GM19452 (cell line): ENCODE measurements around the gene SH3RF1.

Experiments
- ATAC-seq: cut with Tn5 transposase; IDR thresholded peaks from one replicate; pipeline ENCODE4 v1.9.1; 2021; ENCODE audit not compliant: unreplicated experiment

The SH3RF1 gene

GRCh38 chr4:169142391-169142790 is 128.4 kb downstream of the SH3RF1 start:
- ATAC-seq, result no peak

GRCh38 chr4:169139021-169139420 is 131.7 kb downstream of the SH3RF1 start:
- no peak for ATAC-seq

DNA sequence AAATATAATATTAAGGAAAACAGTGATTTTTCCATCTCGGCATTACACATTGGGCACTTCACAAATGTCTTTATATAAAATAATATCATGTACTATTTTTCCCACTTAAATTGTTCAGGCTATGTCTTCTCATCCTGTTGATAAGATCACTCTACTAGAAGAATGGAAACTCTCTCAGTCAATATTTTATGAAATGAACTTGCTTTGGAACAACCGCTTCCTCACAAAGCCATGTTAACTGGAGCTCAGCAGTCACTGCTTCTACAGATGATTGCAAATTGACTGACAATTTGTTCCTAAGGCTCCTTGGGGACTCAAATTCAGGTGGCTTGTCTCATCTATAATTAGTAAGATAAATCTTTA is 133.2 kb downstream of the SH3RF1 start:
- ATAC-seq, result no peak

DNA sequence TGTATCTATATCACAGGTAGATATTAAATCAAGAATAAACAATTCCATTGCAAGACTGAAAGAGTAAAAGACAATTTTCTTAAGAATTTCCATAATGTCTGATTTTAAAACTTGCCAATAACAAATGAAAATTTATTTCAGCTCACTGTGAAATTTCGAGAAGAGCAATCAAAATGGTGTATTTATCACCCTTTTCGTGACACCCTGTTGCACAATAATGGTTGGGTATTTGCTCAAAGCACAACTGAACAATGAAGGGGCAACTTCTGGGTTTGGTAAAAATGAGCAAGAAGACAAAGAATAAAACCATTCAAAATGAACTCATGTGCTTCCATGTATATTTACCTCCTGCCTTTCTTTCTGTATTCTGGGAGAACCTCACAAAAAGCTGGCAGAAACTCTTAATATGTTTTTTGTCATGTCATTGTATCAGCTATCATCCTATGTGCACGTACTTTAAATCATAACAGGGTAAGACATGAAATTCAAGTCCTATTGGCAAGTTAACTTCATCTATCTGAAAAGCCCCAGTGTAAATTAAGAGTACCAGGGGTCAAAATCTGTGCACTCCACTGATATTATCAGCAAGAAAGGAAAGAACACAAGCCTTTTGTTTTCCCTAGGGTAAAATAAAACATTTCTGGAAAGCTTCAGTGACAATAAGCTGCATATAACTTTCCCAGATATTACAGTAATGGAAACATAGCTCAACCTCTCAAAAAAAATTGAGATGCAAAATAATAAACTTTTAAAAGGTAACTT is 133.8 kb downstream of the SH3RF1 start:
- ATAC-seq, result no peak

DNA sequence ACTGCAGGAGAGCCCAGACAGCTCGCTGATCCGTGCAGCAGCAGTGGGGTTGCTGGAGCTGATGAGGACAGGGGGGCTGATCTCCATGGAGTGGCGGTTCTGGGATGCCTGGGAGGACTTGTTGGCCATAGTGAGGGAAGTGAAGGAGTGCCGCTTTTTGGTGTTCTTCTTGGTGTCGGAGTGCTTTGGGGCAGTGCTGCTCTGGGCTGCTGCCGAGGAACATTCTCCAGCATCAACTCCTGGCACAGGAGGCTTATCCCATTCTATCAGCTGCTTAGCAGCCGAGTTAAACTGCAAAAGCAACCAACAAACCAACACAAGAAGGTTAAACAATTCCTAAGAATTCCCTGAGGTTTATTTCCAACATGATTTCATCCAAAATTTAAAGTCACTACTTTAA is 134.4 kb downstream of the SH3RF1 start:
- ATAC-seq, result no peak

GRCh38 chr4:169135776-169136175 is 135.0 kb downstream of the SH3RF1 start:
- ATAC-seq, result no peak

DNA sequence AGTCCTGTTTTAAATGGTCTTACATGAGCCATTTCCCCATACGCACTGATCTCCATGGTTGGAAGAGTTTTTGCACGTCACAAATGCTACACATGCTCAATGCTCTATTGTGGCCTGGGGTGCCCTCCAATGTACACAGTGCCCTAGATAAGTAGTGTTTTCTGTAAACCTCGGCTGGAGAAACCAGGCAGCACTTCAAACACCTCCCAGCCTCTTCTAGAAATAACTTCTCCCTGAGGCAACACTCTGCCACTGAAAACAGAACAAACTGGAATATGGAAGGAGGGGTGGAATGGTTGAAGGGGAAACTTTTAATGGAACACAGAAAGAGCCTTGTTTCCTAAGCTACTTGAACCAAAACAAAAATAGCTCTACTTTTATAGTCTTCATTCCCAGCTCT is 136.8 kb downstream of the SH3RF1 start:
- no peak for ATAC-seq

DNA sequence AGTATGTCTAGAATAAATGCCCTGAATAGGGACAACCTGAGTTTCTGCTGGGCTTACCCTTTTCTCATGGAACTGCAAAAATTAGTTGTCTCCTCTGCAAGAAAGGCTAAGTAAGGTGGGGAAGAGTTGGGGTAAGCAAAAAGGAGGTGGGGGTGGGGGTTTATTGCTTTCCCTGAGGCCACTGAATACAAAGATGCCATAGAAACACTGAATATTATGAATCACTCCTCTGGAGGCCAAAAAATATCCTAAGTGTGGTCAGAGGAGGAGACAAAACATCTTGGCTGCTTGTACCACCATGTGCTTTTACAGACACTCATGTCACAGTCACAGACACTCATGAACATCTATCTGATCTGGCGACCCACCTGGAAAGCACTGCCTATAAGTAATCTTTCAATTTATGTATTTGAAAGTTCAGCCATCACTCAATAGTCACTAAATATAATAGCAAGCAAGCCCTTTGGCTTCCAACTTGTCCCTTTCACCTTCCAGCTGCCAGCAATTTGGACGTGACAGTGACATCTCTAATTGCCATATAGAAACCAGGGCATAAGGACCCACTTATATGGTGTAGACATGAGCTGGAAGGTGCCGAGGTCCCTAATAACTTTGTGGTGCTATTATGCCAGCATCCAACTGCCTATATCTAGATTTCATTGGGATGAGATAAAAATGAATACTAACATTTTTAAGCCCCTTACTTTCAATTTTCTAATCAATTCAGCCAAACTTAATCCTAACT is 138.0 kb downstream of the SH3RF1 start:
- ATAC-seq, result no peak

- ATAC-seq, result no peak
Observed at GRCh38 chr4:169131556-169132208, 139.1 kb downstream of the SH3RF1 start.

DNA sequence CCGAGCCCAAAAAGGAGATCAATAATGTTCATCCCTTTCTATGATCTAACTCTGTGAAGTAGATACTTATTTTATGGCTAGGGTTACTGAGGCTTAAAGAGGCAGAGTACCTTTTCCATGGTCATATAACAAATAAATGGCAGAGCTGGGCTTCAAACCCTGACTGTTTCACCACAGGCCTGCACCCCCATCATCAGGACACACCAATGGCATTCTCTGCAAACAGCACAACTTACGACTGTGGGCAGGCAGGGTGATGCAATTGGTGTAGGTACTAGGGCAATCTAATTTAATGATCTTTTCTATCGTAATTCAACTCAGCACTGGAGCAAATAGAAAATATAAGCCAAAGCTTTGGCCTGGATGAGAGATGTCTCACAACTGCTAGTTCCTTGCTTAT is 141.9 kb downstream of the SH3RF1 start:
- no peak for ATAC-seq

DNA sequence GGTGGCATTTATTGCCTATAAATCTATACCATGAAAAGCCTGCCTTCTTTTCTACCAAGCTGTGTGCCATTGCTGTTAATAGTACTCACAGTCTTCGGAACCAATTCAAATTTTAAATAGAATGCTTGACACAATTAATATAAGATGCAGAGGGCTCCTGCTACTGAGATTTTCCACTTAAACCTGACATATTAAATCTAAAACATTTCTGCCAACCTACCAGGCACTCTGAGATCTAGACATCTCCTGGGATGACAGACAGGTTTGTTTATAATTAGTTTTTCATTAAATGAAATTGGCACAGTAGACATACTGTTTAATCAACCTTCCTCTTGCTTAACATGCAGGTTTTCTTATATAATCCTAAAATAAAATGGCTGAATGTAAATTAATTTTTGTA is 143.4 kb downstream of the SH3RF1 start:
- no peak for ATAC-seq

GRCh38 chr4:169124661-169125060 is 146.1 kb downstream of the SH3RF1 start:
- no peak for ATAC-seq

DNA sequence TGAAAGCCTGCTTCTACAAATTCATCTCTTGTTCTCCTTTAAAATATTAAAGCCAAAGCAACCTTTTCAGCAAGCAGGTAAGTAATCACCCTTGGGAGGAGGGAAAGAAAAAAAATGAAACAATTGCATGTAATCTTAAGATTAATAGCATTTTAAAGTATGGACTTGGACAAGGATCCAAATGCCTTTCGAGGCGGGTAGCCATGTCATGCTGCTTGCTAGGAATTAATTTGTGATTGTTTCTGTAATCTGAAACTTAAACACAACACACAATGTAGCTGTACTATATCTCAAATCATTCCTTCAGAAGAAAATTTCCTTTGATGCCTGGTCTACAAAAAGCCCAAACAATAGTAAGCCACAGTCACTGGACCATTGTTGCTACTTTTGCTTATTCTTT is 148.3 kb downstream of the SH3RF1 start:
- ATAC-seq, result no peak

DNA sequence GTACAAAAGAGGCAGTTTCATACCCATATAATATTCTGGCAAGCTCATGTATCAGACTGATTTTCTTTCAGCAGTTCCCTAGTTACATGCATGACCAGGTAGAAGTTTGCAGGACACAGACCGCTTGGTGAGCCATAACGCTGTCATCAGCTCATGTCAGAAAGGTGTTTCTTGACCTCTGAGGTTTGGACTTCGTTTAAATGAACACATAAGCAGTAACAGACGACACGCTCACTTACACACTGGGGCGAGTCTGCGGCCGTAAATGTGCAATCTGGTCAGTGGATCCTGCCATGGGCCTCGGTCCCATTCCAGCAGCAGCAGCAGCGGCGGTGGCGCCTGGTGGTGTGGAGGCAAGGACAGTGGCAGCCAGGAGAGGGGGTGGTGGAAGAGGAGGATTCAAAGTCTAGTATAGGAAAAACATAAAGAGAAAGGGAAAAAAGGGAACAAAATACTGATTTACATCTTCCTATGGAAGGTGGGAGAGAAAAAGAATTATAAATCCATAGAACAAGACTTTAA is 148.8 kb downstream of the SH3RF1 start:
- ATAC-seq, result no peak

- ATAC-seq, result no peak
Observed at GRCh38 chr4:169120624-169121023, 150.1 kb downstream of the SH3RF1 start.

DNA sequence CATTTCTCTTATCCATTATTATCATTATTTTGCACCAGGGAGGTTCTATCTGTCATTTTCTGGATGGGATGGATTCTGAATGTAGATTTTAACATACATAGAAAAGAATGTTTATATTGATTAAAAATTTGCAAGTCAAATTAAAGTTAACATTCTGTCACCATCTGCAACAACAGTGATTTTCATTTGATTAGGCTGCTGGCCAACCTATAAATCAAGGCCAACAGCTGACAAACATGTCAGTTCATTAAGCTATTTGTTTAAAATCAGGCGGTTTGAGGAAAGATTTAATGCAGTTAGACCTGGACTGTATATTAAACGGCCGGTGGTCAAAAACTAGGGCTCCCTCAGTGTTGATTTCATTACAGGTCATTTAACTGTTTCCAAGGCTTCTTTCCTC is 151.2 kb downstream of the SH3RF1 start:
- ATAC-seq, result no peak

DNA sequence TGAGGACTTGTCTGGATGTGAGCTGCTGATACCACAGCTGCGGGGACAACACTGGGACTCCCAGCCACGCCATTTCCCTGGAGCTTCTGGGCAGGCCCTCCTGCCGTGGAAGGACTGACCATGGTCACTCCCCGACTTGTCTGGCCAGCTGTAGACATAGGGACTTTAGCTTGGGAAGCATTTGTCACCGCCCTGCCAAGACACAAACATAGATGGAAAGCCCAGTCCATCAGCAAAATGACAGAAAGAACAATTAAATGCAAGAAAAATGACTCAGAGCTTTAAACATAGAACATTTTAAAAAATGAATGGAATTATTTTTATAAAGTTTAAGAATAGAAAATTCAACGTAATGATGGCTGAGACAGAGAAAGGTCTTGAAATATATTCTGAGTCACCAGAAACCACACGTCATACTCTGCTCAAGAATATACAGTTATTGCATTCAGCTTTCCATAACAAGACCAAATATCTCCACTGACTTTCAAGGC is 153.1 kb downstream of the SH3RF1 start:
- ATAC-seq, result no peak

GRCh38 chr4:169116270-169116901 is 154.4 kb downstream of the SH3RF1 start:
- no peak for ATAC-seq

GRCh38 chr4:169115897-169116254 is 154.9 kb downstream of the SH3RF1 start:
- ATAC-seq, result no peak

- ATAC-seq, result no peak
Observed at GRCh38 chr4:169115144-169115896, 155.4 kb downstream of the SH3RF1 start.
